PFSK-1 (cell line): ENCODE data around the gene RASAL2.

Source experiments
- FOXP2 ChIP-seq: optimal IDR thresholded peaks from 2 replicates; pipeline ENCODE3; 2011; ENCODE audit warnings: borderline replicate concordance, control low read depth, inconsistent platforms; ENCODE audit not compliant: insufficient read depth; ENCODE audit errors: extremely low read length, extremely low read depth
- POLR2AphosphoS5 ChIP-seq: IDR thresholded peaks from 2 replicates; pipeline ENCODE4 v1.6.1; 2012; ENCODE audit warnings: low read depth, mild to moderate bottlenecking, control low read depth, low read length, moderate library complexity
- SIN3A ChIP-seq: IDR thresholded peaks from 2 replicates; pipeline ENCODE4 v1.6.1; 2012; ENCODE audit warnings: mild to moderate bottlenecking, low read length, moderate library complexity, borderline replicate concordance; ENCODE audit not compliant: insufficient read depth
- TAF1 ChIP-seq: IDR thresholded peaks from 2 replicates; pipeline ENCODE4 v1.6.1; 2012; ENCODE audit warnings: low read length, control low read depth, borderline replicate concordance; ENCODE audit not compliant: insufficient read depth
- TF ChIP-seq, protein P1 (sequence below), 2 experiments: IDR thresholded peaks; 2 replicates each; pipeline versions ENCODE4 v1.6.1 to v1.8.0; 2011 to 2012; ENCODE audit warnings: low read depth in 2 of 2, low read length in 2 of 2, control low read depth in 1 of 2, inconsistent platforms in 1 of 2, mild to moderate bottlenecking in 1 of 2, moderate library complexity in 1 of 2; ENCODE audit not compliant: insufficient read depth in 1 of 2

The RASAL2 gene

DNA sequence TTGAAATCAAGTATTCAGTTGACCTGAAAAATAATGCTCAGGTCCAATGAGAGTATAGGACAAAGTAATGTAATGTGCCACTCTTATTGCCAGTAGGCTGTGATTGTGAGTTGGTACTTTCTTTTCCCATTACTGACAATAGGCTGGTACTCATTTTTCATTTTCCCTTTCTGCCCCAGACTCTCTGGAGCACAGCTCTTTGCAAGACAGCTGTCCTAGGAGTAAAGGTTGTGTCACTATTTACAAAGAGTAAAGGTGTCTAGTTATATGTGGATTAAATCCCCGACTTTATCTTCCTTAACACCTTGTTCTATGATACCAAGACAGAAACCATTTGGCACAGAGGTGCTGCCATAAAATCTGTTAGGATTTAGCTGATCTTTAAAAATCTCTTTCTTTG is 32.3 kb upstream of the RASAL2 start:
- no peak for TF ChIP-seq SIN3A
- no peak for TF ChIP-seq FOXP2
- TF ChIP-seq, protein P1, sequence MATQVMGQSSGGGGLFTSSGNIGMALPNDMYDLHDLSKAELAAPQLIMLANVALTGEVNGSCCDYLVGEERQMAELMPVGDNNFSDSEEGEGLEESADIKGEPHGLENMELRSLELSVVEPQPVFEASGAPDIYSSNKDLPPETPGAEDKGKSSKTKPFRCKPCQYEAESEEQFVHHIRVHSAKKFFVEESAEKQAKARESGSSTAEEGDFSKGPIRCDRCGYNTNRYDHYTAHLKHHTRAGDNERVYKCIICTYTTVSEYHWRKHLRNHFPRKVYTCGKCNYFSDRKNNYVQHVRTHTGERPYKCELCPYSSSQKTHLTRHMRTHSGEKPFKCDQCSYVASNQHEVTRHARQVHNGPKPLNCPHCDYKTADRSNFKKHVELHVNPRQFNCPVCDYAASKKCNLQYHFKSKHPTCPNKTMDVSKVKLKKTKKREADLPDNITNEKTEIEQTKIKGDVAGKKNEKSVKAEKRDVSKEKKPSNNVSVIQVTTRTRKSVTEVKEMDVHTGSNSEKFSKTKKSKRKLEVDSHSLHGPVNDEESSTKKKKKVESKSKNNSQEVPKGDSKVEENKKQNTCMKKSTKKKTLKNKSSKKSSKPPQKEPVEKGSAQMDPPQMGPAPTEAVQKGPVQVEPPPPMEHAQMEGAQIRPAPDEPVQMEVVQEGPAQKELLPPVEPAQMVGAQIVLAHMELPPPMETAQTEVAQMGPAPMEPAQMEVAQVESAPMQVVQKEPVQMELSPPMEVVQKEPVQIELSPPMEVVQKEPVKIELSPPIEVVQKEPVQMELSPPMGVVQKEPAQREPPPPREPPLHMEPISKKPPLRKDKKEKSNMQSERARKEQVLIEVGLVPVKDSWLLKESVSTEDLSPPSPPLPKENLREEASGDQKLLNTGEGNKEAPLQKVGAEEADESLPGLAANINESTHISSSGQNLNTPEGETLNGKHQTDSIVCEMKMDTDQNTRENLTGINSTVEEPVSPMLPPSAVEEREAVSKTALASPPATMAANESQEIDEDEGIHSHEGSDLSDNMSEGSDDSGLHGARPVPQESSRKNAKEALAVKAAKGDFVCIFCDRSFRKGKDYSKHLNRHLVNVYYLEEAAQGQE (IDR thresholded peaks at IDR 0.05; ENCODE audit: insufficient read depth in 1 of 2, low read depth in 2 of 2, low read length in 2 of 2) = no peak
- TF ChIP-seq TAF1 = no peak
- no peak for TF ChIP-seq POLR2AphosphoS5

DNA sequence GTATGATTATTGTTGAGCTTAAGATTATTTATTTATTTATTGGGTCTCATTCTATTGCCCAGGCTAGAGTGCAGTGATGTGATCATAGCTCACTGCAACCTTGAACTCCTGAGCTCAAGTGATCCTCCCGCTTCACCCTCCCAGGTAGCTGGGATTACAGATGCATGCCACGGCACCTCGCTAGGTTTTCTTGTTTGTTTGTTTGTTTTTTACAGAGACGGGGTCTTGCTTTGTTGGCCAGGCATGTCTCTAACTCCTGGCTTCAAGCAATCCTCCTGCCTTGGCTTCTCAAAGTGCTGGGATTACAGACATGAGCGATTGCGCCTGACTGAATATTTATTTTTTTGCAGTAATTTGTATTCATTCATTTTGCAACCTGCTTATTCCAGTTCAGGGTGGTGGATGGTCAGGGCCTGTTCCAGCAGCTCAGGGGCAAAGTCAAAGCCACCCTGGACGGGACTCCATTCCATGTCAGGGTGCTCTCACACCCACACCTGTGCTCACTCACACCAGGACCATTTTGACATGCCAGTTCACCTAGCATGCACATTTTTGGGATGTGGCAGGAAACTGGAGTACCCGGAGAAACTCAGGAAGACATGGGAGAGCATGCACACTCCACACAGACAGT is 29.6 kb upstream of the RASAL2 start:
- TF ChIP-seq FOXP2 (no peak), TAF1 (no peak), SIN3A (no peak), POLR2AphosphoS5 (no peak)
- TF ChIP-seq, protein P1 (IDR thresholded peaks at IDR 0.05; ENCODE audit: insufficient read depth in 1 of 2, low read depth in 2 of 2, low read length in 2 of 2) = no peak

DNA sequence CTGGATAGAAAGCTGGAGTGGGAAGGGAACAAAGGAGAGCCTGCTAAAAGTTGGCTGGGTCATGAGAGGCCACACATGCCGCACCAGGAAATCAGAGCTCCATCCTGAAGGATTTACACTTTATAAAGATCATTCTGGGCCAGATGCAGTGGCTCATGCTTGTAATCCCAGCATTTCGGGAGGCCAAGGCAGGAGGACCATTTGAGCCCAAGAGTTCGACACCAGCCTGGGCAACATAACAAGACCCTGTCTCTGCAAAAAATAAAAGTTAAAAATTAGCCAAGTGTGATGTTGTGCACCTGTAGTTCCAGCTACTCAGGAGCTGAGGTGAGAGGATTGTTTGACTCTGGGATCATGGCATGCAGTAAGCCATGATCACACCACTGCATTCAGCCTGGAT is 28.7 kb upstream of the RASAL2 start:
- TF ChIP-seq SIN3A (no peak), FOXP2 (no peak), TAF1 (no peak), POLR2AphosphoS5 (no peak)
- TF ChIP-seq, protein P1 (IDR thresholded peaks at IDR 0.05; ENCODE audit: insufficient read depth in 1 of 2, low read depth in 2 of 2, low read length in 2 of 2) = no peak

DNA sequence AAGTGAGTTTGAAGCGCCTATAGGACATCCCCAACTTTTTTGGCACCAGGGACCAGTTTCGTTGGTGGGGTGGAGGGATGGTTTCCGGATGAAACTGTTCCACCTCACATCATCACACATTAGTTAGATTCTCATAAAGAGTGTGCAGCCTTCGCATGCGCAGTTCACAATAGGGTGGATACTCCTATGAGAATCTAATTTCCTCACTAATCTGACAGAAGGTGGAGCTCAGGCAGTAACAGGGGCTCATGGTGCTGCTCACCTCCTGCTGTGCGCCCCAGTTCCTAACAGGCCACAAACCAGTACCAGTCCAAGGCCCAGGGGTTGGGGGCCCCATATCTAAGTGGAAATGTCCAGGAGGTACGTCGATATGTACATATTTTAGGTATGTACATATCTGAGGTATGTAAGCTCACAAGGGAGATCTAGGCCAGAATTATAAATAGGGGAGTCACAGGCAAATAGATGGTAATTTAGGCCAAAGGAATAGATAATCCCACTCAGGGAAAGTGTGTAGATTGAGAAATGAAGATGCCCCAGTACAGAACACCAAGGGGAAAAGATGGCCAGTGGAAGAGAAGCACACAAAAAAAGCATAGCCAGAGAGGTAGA is 27.5 kb upstream of the RASAL2 start:
- no peak for TF ChIP-seq TAF1
- no peak for TF ChIP-seq POLR2AphosphoS5
- TF ChIP-seq, protein P1 (IDR thresholded peaks at IDR 0.05; ENCODE audit: insufficient read depth in 1 of 2, low read depth in 2 of 2, low read length in 2 of 2) = no peak
- TF ChIP-seq FOXP2 = no peak
- TF ChIP-seq SIN3A = no peak
